GM19043 (cell line): ENCODE measurements around the gene KLF7.

ENCODE experiments used
- ATAC-seq: cut with Tn5 transposase; IDR thresholded peaks from one replicate; pipeline ENCODE4 v1.9.1; 2021; ENCODE audit warnings: low read depth; ENCODE audit not compliant: unreplicated experiment

The KLF7 gene

GRCh38 chr2:207150284-207150683 lies 15.5 kb downstream of the KLF7 start:
- ATAC-seq, result peak; percentile 28

GRCh38 chr2:207149249-207150213 lies 16.2 kb downstream of the KLF7 start:
- peak; percentile 71 for ATAC-seq

- ATAC-seq, result no peak
Measured at GRCh38 chr2:207148020-207148419, 17.7 kb downstream of the KLF7 start.

GRCh38 chr2:207144173-207144785 lies 21.5 kb downstream of the KLF7 start:
- ATAC-seq, result no peak

- ATAC-seq, result peak; percentile 55
Measured at GRCh38 chr2:207143215-207144172, 22.3 kb downstream of the KLF7 start.

- no peak for ATAC-seq
Measured at GRCh38 chr2:207142461-207142860, 23.3 kb downstream of the KLF7 start.

GRCh38 chr2:207141386-207141785 lies 24.4 kb downstream of the KLF7 start:
- ATAC-seq, result no peak

- ATAC-seq, result no peak
Measured at GRCh38 chr2:207140265-207140664, 25.5 kb downstream of the KLF7 start.

- ATAC-seq, result no peak
Measured at GRCh38 chr2:207139552-207139951, 26.2 kb downstream of the KLF7 start.

- no peak for ATAC-seq
Measured at GRCh38 chr2:207138627-207139297, 27.0 kb downstream of the KLF7 start.

- no peak for ATAC-seq
Measured at GRCh38 chr2:207137596-207138337, 28.0 kb downstream of the KLF7 start.

- no peak for ATAC-seq
Measured at GRCh38 chr2:207136874-207137273, 28.9 kb downstream of the KLF7 start.

GRCh38 chr2:207135801-207136457 lies 29.8 kb downstream of the KLF7 start:
- peak; percentile 49 for ATAC-seq

GRCh38 chr2:207135340-207135739 lies 30.4 kb downstream of the KLF7 start:
- no peak for ATAC-seq

GRCh38 chr2:207133820-207134519 lies 31.8 kb downstream of the KLF7 start:
- ATAC-seq, result no peak

GRCh38 chr2:207133458-207133819 lies 32.3 kb downstream of the KLF7 start:
- ATAC-seq, result no peak

- ATAC-seq, result no peak
Measured at GRCh38 chr2:207132019-207132418, 33.7 kb downstream of the KLF7 start.

GRCh38 chr2:207131594-207131993 lies 34.2 kb downstream of the KLF7 start:
- ATAC-seq, result no peak
